Measurements from ENCODE around the gene EGLN3.
A peak's percentile ranks its signal among the peaks of the same experiment; 100 is the strongest.

Gene EGLN3

GRCh38 chr14:33914676-33915516 is 36.0 kb downstream of the EGLN3 start:
- no CpG with 5 or more reads among the region's 5 CpGs for WGBS (ENCODE audit: extremely low coverage, insufficient coverage, low lambda C conversion rate)
- no peak overlapping the region for H3K4me2 ChIP-seq (ENCODE audit: low read length)
- H3K23ac ChIP-seq (ENCODE audit: low read length): no peak overlapping the region
- H3K79me2 ChIP-seq (ENCODE audit: control insufficient read depth, insufficient read depth, low read length): no peaks in the 10 kb centered on the region
- no peak overlapping the region for H4K5ac ChIP-seq (ENCODE audit: low read length)
- H3K36me3 ChIP-seq (ENCODE audit: control insufficient read depth, insufficient read depth, low read length): no peaks in the 10 kb centered on the region
- no peak overlapping the region for H3K27ac ChIP-seq (ENCODE audit: low read depth, low read length)
- peaks cover 7% of the 10 kb centered on the region for H3K4me1 ChIP-seq (ENCODE audit: control insufficient read depth, low read depth, low read length)
- no peak overlapping the region for H2BK5ac ChIP-seq (ENCODE audit: low read length)
- no peak overlapping the region for H3K18ac ChIP-seq (ENCODE audit: low read length)
- peak; percentile 95 for DNase-seq
- no peak overlapping the region for H3K56ac ChIP-seq (ENCODE audit: low read length)
- H3K79me1 ChIP-seq (ENCODE audit: low read length): no peaks in the 10 kb centered on the region
- no peak overlapping the region for H3K9ac ChIP-seq (ENCODE audit: low read length)
- no peak overlapping the region for H2BK120ac ChIP-seq (ENCODE audit: low read depth, low read length)
- no peak overlapping the region for H4K8ac ChIP-seq (ENCODE audit: low read depth, low read length)
- H3K4me3 ChIP-seq (ENCODE audit: low read length): no peak overlapping the region
- no peak overlapping the region for H2BK15ac ChIP-seq (replicated peaks; ENCODE audit: low read depth)
- H3K27me3 ChIP-seq (ENCODE audit: insufficient read depth, low read length, poor library complexity): no peaks in the 10 kb centered on the region
- no peak overlapping the region for H3K4ac ChIP-seq (ENCODE audit: low read depth, low read length)
- no peak overlapping the region for H2AK5ac ChIP-seq (ENCODE audit: low read length)

- Histone ChIP-seq H3K27ac (ENCODE audit: low read depth, low read length) (no peak overlapping the region), H3K23ac (ENCODE audit: low read length) (no peak overlapping the region), H3K79me1 (ENCODE audit: low read length) (no peaks in the 10 kb centered on the region), H2AK5ac (ENCODE audit: low read length) (no peak overlapping the region), H4K8ac (ENCODE audit: low read depth, low read length) (no peak overlapping the region), H3K27me3 (ENCODE audit: insufficient read depth, low read length, poor library complexity) (no peaks in the 10 kb centered on the region), H3K18ac (ENCODE audit: low read length) (no peak overlapping the region), H3K4me1 (ENCODE audit: control insufficient read depth, low read depth, low read length) (no peaks in the 10 kb centered on the region), H2BK15ac (replicated peaks; ENCODE audit: low read depth) (no peak overlapping the region), H3K79me2 (ENCODE audit: control insufficient read depth, insufficient read depth, low read length) (no peaks in the 10 kb centered on the region), H3K4me3 (ENCODE audit: low read length) (no peak overlapping the region), H3K9ac (ENCODE audit: low read length) (no peak overlapping the region), H3K4ac (ENCODE audit: low read depth, low read length) (no peak overlapping the region), H3K36me3 (ENCODE audit: control insufficient read depth, insufficient read depth, low read length) (no peaks in the 10 kb centered on the region), H2BK5ac (ENCODE audit: low read length) (no peak overlapping the region), H2BK120ac (ENCODE audit: low read depth, low read length) (no peak overlapping the region), H3K56ac (ENCODE audit: low read length) (no peak overlapping the region), H4K5ac (ENCODE audit: low read length) (no peak overlapping the region), H3K4me2 (ENCODE audit: low read length) (no peak overlapping the region)
- WGBS (ENCODE audit: extremely low coverage, insufficient coverage, low lambda C conversion rate): no CpG with 5 or more reads among the region's 6 CpGs
- DNase-seq: no peak
Observed at GRCh38 chr14:33911046-33911445, 39.8 kb downstream of the EGLN3 start.

- no peak overlapping the region for H2BK5ac ChIP-seq (ENCODE audit: low read length)
- no peak overlapping the region for H3K4me2 ChIP-seq (ENCODE audit: low read length)
- no peak overlapping the region for H3K18ac ChIP-seq (ENCODE audit: low read length)
- H3K4me1 ChIP-seq (ENCODE audit: control insufficient read depth, low read depth, low read length): no peaks in the 10 kb centered on the region
- H3K23ac ChIP-seq (ENCODE audit: low read length): no peak overlapping the region
- H3K27me3 ChIP-seq (ENCODE audit: insufficient read depth, low read length, poor library complexity): no peaks in the 10 kb centered on the region
- H3K4ac ChIP-seq (ENCODE audit: low read depth, low read length): no peak overlapping the region
- H3K79me2 ChIP-seq (ENCODE audit: control insufficient read depth, insufficient read depth, low read length): no peaks in the 10 kb centered on the region
- no peak overlapping the region for H3K27ac ChIP-seq (ENCODE audit: low read depth, low read length)
- DNase-seq: no peak
- no peak overlapping the region for H3K56ac ChIP-seq (ENCODE audit: low read length)
- H4K5ac ChIP-seq (ENCODE audit: low read length): no peak overlapping the region
- no peak overlapping the region for H4K8ac ChIP-seq (ENCODE audit: low read depth, low read length)
- H2BK15ac ChIP-seq (replicated peaks; ENCODE audit: low read depth): no peak overlapping the region
- H2AK5ac ChIP-seq (ENCODE audit: low read length): no peak overlapping the region
- no peak overlapping the region for H3K4me3 ChIP-seq (ENCODE audit: low read length)
- H3K79me1 ChIP-seq (ENCODE audit: low read length): no peaks in the 10 kb centered on the region
- H2BK120ac ChIP-seq (ENCODE audit: low read depth, low read length): no peak overlapping the region
- whole genome bisulfite sequencing (ENCODE audit: extremely low coverage, insufficient coverage, low lambda C conversion rate): no CpG with 5 or more reads among the region's 8 CpGs
- H3K36me3 ChIP-seq (ENCODE audit: control insufficient read depth, insufficient read depth, low read length): no peaks in the 10 kb centered on the region
- H3K9ac ChIP-seq (ENCODE audit: low read length): no peak overlapping the region
Observed at GRCh38 chr14:33910435-33910834, 40.4 kb downstream of the EGLN3 start.

DNA sequence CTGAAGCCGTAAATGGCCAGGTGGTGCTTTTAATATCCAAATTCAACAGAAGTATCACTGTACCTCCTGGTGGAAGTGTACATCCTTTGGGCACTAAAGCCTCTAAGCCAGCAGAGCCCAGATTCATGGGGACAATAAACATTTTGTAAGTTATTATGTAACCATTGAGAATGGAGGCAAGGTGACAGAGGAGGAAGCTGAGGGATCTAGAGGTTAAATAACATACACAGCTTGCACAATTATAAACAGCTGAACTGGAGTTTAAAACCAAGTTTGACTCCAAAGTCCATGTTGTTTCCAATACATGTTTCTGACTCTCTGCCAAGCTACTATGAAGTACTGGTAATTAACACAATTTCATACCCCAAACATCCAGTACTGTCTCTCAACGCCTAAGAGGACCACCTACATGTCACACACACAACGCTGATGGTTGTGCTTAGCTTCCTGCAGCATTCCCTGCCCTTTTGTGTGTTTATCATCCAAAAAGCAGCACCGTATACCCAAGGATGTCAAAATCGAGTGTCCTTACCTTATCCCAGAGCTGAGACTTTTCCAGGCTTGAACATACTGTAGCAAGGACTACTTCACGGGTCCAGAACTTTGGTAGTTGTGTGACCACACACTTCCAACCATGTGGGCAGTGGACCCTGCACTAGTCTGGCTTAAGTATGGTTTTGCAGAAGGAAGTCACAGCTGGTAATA is 41.3 kb downstream of the EGLN3 start:
- DNase-seq: no peak
- Histone ChIP-seq H4K8ac (ENCODE audit: low read depth, low read length) (no peak overlapping the region), H2BK5ac (ENCODE audit: low read length) (no peak overlapping the region), H3K56ac (ENCODE audit: low read length) (no peak overlapping the region), H3K27me3 (ENCODE audit: insufficient read depth, low read length, poor library complexity) (no peaks in the 10 kb centered on the region), H3K79me1 (ENCODE audit: low read length) (no peaks in the 10 kb centered on the region), H3K36me3 (ENCODE audit: control insufficient read depth, insufficient read depth, low read length) (no peaks in the 10 kb centered on the region), H4K5ac (ENCODE audit: low read length) (no peak overlapping the region), H3K4ac (ENCODE audit: low read depth, low read length) (no peak overlapping the region), H3K23ac (ENCODE audit: low read length) (no peak overlapping the region), H3K27ac (ENCODE audit: low read depth, low read length) (no peak overlapping the region), H2BK15ac (replicated peaks; ENCODE audit: low read depth) (no peak overlapping the region), H3K18ac (ENCODE audit: low read length) (no peak overlapping the region), H3K4me3 (ENCODE audit: low read length) (no peak overlapping the region), H3K9ac (ENCODE audit: low read length) (no peak overlapping the region), H2AK5ac (ENCODE audit: low read length) (no peak overlapping the region), H3K4me1 (ENCODE audit: control insufficient read depth, low read depth, low read length) (no peaks in the 10 kb centered on the region), H3K4me2 (ENCODE audit: low read length) (no peak overlapping the region), H2BK120ac (ENCODE audit: low read depth, low read length) (no peak overlapping the region), H3K79me2 (ENCODE audit: control insufficient read depth, insufficient read depth, low read length) (no peaks in the 10 kb centered on the region)
- no CpG with 5 or more reads among the region's 6 CpGs for WGBS (ENCODE audit: extremely low coverage, insufficient coverage, low lambda C conversion rate)

DNA sequence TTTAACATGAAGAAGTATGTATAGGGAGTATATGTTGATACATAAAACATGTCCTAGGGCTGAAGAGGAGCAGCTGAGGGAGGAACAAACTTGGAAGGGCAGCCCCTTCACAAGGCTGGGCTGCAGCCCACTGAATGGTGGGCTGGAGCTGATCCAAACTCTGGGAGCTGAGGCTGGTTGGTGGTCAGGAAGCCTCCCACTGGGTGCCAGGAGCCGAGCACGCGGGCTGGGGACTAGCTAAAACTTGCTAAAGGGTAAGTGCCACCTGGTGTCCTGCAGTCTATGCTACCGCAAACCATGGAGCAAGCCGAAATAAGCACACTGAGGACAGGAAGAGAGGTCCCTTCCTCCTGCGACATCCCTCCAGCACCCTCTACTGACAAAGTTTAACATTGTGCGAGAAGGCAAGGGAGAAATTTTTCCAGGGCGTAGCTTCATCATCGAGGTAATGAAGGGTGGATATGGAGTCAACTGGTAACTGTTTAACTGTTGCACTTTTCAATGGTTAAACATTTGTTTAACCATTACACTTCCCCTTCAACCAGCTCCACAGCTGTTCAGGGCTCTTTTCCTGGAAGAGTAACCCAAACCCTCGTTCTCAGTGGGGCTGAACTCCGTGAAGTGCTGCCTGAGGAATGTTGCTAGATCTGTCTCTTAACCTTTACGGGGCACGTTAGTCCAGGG is 42.2 kb downstream of the EGLN3 start:
- H3K27me3 ChIP-seq (ENCODE audit: insufficient read depth, low read length, poor library complexity): no peaks in the 10 kb centered on the region
- no peak overlapping the region for H2BK120ac ChIP-seq (ENCODE audit: low read depth, low read length)
- H3K9ac ChIP-seq (ENCODE audit: low read length): no peak overlapping the region
- no peaks in the 10 kb centered on the region for H3K79me1 ChIP-seq (ENCODE audit: low read length)
- H3K56ac ChIP-seq (ENCODE audit: low read length): no peak overlapping the region
- no CpG with 5 or more reads among the region's 13 CpGs for WGBS (ENCODE audit: extremely low coverage, insufficient coverage, low lambda C conversion rate)
- no peak overlapping the region for H3K4ac ChIP-seq (ENCODE audit: low read depth, low read length)
- no peak overlapping the region for H3K27ac ChIP-seq (ENCODE audit: low read depth, low read length)
- no peak overlapping the region for H3K4me2 ChIP-seq (ENCODE audit: low read length)
- no peak overlapping the region for H2BK15ac ChIP-seq (replicated peaks; ENCODE audit: low read depth)
- DNase-seq: peak; percentile 75
- H3K36me3 ChIP-seq (ENCODE audit: control insufficient read depth, insufficient read depth, low read length): no peaks in the 10 kb centered on the region
- no peaks in the 10 kb centered on the region for H3K79me2 ChIP-seq (ENCODE audit: control insufficient read depth, insufficient read depth, low read length)
- no peak overlapping the region for H3K23ac ChIP-seq (ENCODE audit: low read length)
- no peak overlapping the region for H2AK5ac ChIP-seq (ENCODE audit: low read length)
- no peak overlapping the region for H4K5ac ChIP-seq (ENCODE audit: low read length)
- H3K4me3 ChIP-seq (ENCODE audit: low read length): no peak overlapping the region
- H3K4me1 ChIP-seq (ENCODE audit: control insufficient read depth, low read depth, low read length): no peaks in the 10 kb centered on the region
- no peak overlapping the region for H2BK5ac ChIP-seq (ENCODE audit: low read length)
- H3K18ac ChIP-seq (ENCODE audit: low read length): no peak overlapping the region
- no peak overlapping the region for H4K8ac ChIP-seq (ENCODE audit: low read depth, low read length)
